GM12878 (cell line): ENCODE measurements around the gene MSANTD2. TPM values are rescaled to one million over a fixed set of nuclear protein-coding genes. Genes with fewer than 3 reads are reported as not detected.

Source experiments
- CEBPB ChIP-seq, 2 experiments: fragments of 150-350 bp in 1 of 2; IDR thresholded peaks; 2 replicates each; pipeline ENCODE4 v1.6.1; 2012 to 2014; ENCODE audit warnings: low read depth in 2 of 2, low read length in 2 of 2, borderline replicate concordance in 1 of 2, inconsistent platforms in 1 of 2
- CREB1 ChIP-seq: IDR thresholded peaks from 2 replicates; pipeline ENCODE4 v1.6.1; 2012; ENCODE audit warnings: low read depth, mild to moderate bottlenecking, inconsistent platforms
- DPF2 ChIP-seq: fragments of 450-650 bp; IDR thresholded peaks from 2 replicates; pipeline ENCODE4 v1.6.1; 2017; ENCODE audit warnings: mild to moderate bottlenecking
- ETV6 ChIP-seq, 2 experiments: fragments of 450-650 bp in 1 of 2; IDR thresholded peaks in 1 of 2; conservative IDR thresholded peaks in 1 of 2; 2 replicates each; pipeline ENCODE4 v1.6.1; 2014; ENCODE audit warnings: antibody characterized with exemption in 1 of 2, borderline replicate concordance in 1 of 2, low read depth in 1 of 2, mild to moderate bottlenecking in 1 of 2, moderate library complexity in 1 of 2
- IKZF1 ChIP-seq: fragments of 450-650 bp; conservative IDR thresholded peaks from 2 replicates; pipeline ENCODE4 v1.6.1; 2017; ENCODE audit warnings: antibody characterized with exemption, mild to moderate bottlenecking
- JUND ChIP-seq: IDR thresholded peaks from 2 replicates; pipeline ENCODE4 v1.6.1; 2012; ENCODE audit warnings: low read depth, mild to moderate bottlenecking, low read length, improper control_type of control experiment, moderate library complexity
- KAT2A ChIP-seq: conservative IDR thresholded peaks from 2 replicates; pipeline ENCODE4 v1.6.1; 2011; ENCODE audit warnings: low read depth, low read length; ENCODE audit not compliant: control insufficient read depth
- NFYA ChIP-seq: IDR thresholded peaks from 2 replicates; pipeline ENCODE4 v1.6.1; 2011; ENCODE audit warnings: low read depth, mild to moderate bottlenecking, low read length, improper control_type of control experiment, borderline replicate concordance
- polyA plus RNA-seq, 11 experiments: library from polyadenylated mRNA; depleted of rRNA in 4 of 11; unstranded in 6 of 11; stranded (reverse) in 5 of 11; fragments of >200 nt; fragmentation: Nextera tagmentation in 4 of 11; fragmentation: Illumina TruSeq in 1 of 11; extraction: Ambion mirVana in 4 of 11; extraction: Trizol in 1 of 11; gene quantifications; 1 replicate in 1 of 11; 2 replicates in 10 of 11; pipeline versions ENCODE4 v1.2.1 to v1.2.3, GENCODE V29; 2011 to 2016; ENCODE audit warnings: inconsistent platforms in 2 of 11, missing spikeins in 2 of 11, low read depth in 1 of 11
- total RNA-seq, 4 experiments: library from RNA; depleted of rRNA in 3 of 4; stranded (reverse); fragments of >200 nt in 3 of 4; fragmentation: Illumina TruSeq in 1 of 4; extraction: Trizol in 1 of 4; gene quantifications; 2 replicates each; pipeline versions ENCODE4 v1.2.1 to v1.2.3, GENCODE V29; 2013 to 2021
- TF ChIP-seq, protein P1 (sequence below): fragments of 450-650 bp; IDR thresholded peaks from 2 replicates; pipeline ENCODE4 v1.6.1; 2017; ENCODE audit warnings: mild to moderate bottlenecking, moderate library complexity
- TF ChIP-seq, protein P2 (sequence below), 3 experiments: IDR thresholded peaks in 2 of 3; conservative IDR thresholded peaks in 1 of 3; 2 replicates each; pipeline ENCODE4 v1.5.1; 2011; ENCODE audit warnings: low read depth in 3 of 3, low read length in 3 of 3, mild to moderate bottlenecking in 3 of 3, control low read depth in 2 of 3, moderate library complexity in 2 of 3, inconsistent platforms in 1 of 3, mixed read lengths in 1 of 3; ENCODE audit not compliant: control insufficient read depth in 2 of 3, insufficient read depth in 1 of 3; ENCODE audit errors: extremely low read depth in 1 of 3
- TF ChIP-seq, protein P3 (sequence below): fragments of 450-650 bp; formaldehyde crosslinking; IDR thresholded peaks from 2 replicates; pipeline ENCODE4 v1.4.0; 2022; ENCODE audit warnings: mild to moderate bottlenecking, moderate library complexity

The MSANTD2 gene
- total and polyA plus RNA-seq, 10 of the 15 experiments (the other 5 are each of a cell fraction or from before 2014, with no cell fraction given) = 3.0 to 12.4 (median 8.0) TPM

DNA sequence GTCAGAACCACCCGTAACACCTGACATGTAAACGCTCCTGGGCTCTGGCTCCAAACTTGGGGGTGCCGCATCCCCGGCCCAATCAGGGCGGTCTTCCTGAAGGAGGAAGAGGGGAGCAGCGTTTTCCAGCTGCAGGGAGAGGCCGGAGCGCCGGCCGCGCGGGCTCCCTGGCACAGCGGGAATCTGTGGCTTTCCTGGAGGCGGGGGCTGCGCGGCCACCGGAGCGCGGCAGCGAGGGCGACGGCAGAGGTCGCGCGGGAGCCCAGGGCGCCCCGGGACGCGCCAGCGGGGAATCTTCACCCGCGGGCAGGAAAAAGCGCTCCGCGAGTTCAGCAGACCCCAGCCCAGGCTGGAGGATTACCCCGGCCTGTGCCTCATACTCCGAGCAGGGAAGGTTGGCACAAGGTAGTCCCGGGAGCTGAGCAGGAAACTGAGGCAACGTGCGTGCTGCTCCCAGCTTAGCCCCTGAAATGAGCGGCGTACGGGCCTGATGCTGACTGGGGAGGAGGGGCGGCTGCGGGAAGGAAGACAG, 37.5 kb downstream of the MSANTD2 start (continued):
- TF ChIP-seq, protein P1, sequence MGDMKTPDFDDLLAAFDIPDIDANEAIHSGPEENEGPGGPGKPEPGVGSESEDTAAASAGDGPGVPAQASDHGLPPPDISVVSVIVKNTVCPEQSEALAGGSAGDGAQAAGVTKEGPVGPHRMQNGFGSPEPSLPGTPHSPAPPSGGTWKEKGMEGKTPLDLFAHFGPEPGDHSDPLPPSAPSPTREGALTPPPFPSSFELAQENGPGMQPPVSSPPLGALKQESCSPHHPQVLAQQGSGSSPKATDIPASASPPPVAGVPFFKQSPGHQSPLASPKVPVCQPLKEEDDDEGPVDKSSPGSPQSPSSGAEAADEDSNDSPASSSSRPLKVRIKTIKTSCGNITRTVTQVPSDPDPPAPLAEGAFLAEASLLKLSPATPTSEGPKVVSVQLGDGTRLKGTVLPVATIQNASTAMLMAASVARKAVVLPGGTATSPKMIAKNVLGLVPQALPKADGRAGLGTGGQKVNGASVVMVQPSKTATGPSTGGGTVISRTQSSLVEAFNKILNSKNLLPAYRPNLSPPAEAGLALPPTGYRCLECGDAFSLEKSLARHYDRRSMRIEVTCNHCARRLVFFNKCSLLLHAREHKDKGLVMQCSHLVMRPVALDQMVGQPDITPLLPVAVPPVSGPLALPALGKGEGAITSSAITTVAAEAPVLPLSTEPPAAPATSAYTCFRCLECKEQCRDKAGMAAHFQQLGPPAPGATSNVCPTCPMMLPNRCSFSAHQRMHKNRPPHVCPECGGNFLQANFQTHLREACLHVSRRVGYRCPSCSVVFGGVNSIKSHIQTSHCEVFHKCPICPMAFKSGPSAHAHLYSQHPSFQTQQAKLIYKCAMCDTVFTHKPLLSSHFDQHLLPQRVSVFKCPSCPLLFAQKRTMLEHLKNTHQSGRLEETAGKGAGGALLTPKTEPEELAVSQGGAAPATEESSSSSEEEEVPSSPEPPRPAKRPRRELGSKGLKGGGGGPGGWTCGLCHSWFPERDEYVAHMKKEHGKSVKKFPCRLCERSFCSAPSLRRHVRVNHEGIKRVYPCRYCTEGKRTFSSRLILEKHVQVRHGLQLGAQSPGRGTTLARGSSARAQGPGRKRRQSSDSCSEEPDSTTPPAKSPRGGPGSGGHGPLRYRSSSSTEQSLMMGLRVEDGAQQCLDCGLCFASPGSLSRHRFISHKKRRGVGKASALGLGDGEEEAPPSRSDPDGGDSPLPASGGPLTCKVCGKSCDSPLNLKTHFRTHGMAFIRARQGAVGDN = no peak
- TF ChIP-seq CREB1 (no peak), DPF2 (0 out of 2 replicates have a peak, but pooled peaks have one; percentile 17), CEBPB (IDR thresholded peaks at IDR 0.05; ENCODE audit: borderline replicate concordance in 1 of 2, low read depth in 2 of 2, low read length in 2 of 2) (no peak), JUND (no peak), IKZF1 (peak; percentile 87), NFYA (no peak), KAT2A (no peak), ETV6 (conservative IDR thresholded peaks at IDR 0.05 in 1 of 2, IDR thresholded peaks at IDR 0.05 in 1 of 2; ENCODE audit: borderline replicate concordance in 1 of 2, low read depth in 1 of 2) (no peak)
- TF ChIP-seq, protein P2, sequence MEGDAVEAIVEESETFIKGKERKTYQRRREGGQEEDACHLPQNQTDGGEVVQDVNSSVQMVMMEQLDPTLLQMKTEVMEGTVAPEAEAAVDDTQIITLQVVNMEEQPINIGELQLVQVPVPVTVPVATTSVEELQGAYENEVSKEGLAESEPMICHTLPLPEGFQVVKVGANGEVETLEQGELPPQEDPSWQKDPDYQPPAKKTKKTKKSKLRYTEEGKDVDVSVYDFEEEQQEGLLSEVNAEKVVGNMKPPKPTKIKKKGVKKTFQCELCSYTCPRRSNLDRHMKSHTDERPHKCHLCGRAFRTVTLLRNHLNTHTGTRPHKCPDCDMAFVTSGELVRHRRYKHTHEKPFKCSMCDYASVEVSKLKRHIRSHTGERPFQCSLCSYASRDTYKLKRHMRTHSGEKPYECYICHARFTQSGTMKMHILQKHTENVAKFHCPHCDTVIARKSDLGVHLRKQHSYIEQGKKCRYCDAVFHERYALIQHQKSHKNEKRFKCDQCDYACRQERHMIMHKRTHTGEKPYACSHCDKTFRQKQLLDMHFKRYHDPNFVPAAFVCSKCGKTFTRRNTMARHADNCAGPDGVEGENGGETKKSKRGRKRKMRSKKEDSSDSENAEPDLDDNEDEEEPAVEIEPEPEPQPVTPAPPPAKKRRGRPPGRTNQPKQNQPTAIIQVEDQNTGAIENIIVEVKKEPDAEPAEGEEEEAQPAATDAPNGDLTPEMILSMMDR (IDR thresholded peaks at IDR 0.05 in 2 of 3, conservative IDR thresholded peaks at IDR 0.05 in 1 of 3; ENCODE audit: control insufficient read depth in 2 of 3, extremely low read depth in 1 of 3, insufficient read depth in 1 of 3, low read depth in 3 of 3, low read length in 3 of 3) = peak in 1 of 3 experiments; percentile 14; a peak in 1 of 6 replicates
- TF ChIP-seq, protein P3, sequence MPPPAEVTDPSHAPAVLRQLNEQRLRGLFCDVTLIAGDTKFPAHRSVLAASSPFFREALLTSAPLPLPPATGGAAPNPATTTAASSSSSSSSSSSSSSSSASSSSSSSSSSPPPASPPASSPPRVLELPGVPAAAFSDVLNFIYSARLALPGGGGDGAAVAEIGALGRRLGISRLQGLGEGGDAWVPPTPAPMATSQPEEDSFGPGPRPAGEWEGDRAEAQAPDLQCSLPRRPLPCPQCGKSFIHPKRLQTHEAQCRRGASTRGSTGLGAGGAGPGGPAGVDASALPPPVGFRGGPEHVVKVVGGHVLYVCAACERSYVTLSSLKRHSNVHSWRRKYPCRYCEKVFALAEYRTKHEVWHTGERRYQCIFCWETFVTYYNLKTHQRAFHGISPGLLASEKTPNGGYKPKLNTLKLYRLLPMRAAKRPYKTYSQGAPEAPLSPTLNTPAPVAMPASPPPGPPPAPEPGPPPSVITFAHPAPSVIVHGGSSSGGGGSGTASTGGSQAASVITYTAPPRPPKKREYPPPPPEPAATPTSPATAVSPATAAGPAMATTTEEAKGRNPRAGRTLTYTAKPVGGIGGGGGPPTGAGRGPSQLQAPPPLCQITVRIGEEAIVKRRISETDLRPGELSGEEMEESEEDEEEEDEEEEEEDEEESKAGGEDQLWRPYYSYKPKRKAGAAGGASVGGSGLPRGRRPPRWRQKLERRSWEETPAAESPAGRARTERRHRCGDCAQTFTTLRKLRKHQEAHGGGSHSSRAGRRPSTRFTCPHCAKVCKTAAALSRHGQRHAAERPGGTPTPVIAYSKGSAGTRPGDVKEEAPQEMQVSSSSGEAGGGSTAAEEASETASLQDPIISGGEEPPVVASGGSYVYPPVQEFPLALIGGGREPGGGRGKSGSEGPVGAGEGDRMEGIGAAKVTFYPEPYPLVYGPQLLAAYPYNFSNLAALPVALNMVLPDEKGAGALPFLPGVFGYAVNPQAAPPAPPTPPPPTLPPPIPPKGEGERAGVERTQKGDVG (CRISPR knock-in tag) = no peak
